Heart left ventricle (tissue), 16 donors: ENCODE results near the gene CHST2. TPM values are rescaled to one million over a fixed set of nuclear protein-coding genes. Genes with fewer than 3 reads are reported as not detected.

ENCODE experiments used
- ATAC-seq, 4 donors: fragments of 200-7000 bp; cut with Tn5 transposase; one replicate each; pipeline ENCODE4 v1.9.1; 2020 to 2022; ENCODE audit warnings: moderate library complexity in 4 of 4, mild to moderate bottlenecking in 3 of 4, moderate number of reproducible peaks in 1 of 4
- DNase-seq, 5 donors: peaks; one replicate each; pipeline ENCODE4 v3.0.0-alpha.2; 2020
- H3K27ac ChIP-seq, 12 donors: fragments of 200-600 bp; sonication (generic) in 4 of 12; one replicate each; pipeline versions ENCODE4 v1.5.0 to v1.8.0; 2016 to 2022; ENCODE audit warnings: mild to moderate bottlenecking in 2 of 12
- H3K27me3 ChIP-seq, 9 donors: fragments of 200-600 bp; sonication (generic) in 2 of 9; one replicate each; pipeline versions ENCODE4 v1.5.1 to v1.8.0; 2016 to 2022; ENCODE audit warnings: mild to moderate bottlenecking in 3 of 9
- H3K36me3 ChIP-seq, 9 donors: fragments of 200-600 bp; sonication (generic) in 2 of 9; one replicate each; pipeline versions ENCODE4 v1.5.0 to v1.8.0; 2018 to 2022; ENCODE audit warnings: mild to moderate bottlenecking in 2 of 9
- H3K4me1 ChIP-seq, 12 donors: fragments of 200-600 bp; sonication (generic) in 4 of 12; one replicate each; pipeline versions ENCODE4 v1.5.0 to v1.8.0; 2016 to 2022; ENCODE audit warnings: mild to moderate bottlenecking in 3 of 12
- H3K4me3 ChIP-seq, 12 donors: fragments of 200-600 bp; sonication (generic) in 4 of 12; one replicate each; pipeline versions ENCODE4 v1.5.0 to v1.8.0; 2017 to 2022; ENCODE audit warnings: mild to moderate bottlenecking in 9 of 12, moderate library complexity in 4 of 12
- H3K9me3 ChIP-seq, 12 donors: fragments of 200-600 bp; sonication (generic) in 4 of 12; one replicate each; pipeline versions ENCODE4 v1.5.0 to v1.8.0; 2016 to 2022; ENCODE audit warnings: mild to moderate bottlenecking in 1 of 12
- POLR2A ChIP-seq, 2 donors: fragments of 450-650 bp; IDR thresholded peaks; one replicate each; pipeline ENCODE4 v1.6.1; 2017; ENCODE audit warnings: antibody characterized with exemption in 2 of 2, mild to moderate bottlenecking in 2 of 2, moderate library complexity in 2 of 2
- WGBS, 4 donors: extraction: QIAGEN DNeasy Blood & Tissue Kit in 2 of 4; methylation state at CpG; one replicate each; pipeline versions ENCODE4 v1.1.5 to v1.1.7; 2013 to 2018; 5-methylcytosine and 5-hydroxymethylcytosine counted together
- intact Hi-C, 10 donors: fragments of 100-400 bp; cut with DNase I; formaldehyde crosslinking; loops; one replicate each; pipeline versions ENCODE4 v1.11.1 to v1.14.2; 2022
- polyA plus RNA-seq, 2 donors: library from polyadenylated mRNA; stranded (reverse); fragments of 200-250 nt; gene quantifications; one replicate each; pipeline ENCODE4 v1.2.3, GENCODE V29; 2013
- total RNA-seq, 9 donors: library from RNA; depleted of rRNA in 2 of 9; stranded (reverse); fragments of >200 nt in 2 of 9; fragmentation: NEBNext Ultra II Directional in 3 of 9; extraction: Animal tissue kit (Norgen Biotek cat#: 25700) in 3 of 9; gene quantifications; one replicate each; pipeline versions ENCODE4 v1.1.0 to v1.2.4, GENCODE V29; 2016 to 2023
- TF ChIP-seq, protein P1 (sequence below), 12 donors: fragments of 200-600 bp; sonication (generic) in 4 of 12; IDR thresholded peaks; one replicate each; pipeline versions ENCODE4 v1.5.0 to v1.8.0; 2018 to 2022; ENCODE audit warnings: antibody characterized with exemption in 12 of 12, mild to moderate bottlenecking in 5 of 12
- donor health status: ischemic (EF 13 %, LVEDD 7.1; RV severe dilation, severe dysfunction).
- donor health status: healthy with polysubstance abuse.
- donor health status: DM: no; HTN: yes; CAD: no.
- donor health status: DM: no; HTN: no; CAD: no.
- donor health status: ischemic (EF 25% LVEDD 6.9; RV normal size, moderate dysfunction).
- donor health status: ischemic (EF 25% LVEDD 5.7; RV mildly dilated, moderate dysfunction).
- donor health status: healthy.
- donor health status: DM: yes; HTN: yes; CAD: no.
- donor health status: ischemic (EF 35%, LVEDD 5.7; RV mildly dilated, moderate dysfunction).
- donor health status: nonischemic (EF 11% LVEDD 7.7; RV severe dilation, severe dysfunction).
- donor health status: DM: yes; HTN: yes; CAD: no.
- donor health status: PGD.
- donor health status: ischemic (EF 29% LVEDD 5.4; RV normal size, mild dysfunction).
- donor health status: nonischemic (EF 23%, LVEDD 6.1; RV moderate dilation, normal function).

The CHST2 gene
- total and polyA plus RNA-seq, 11 donors: 0.84 to 8.7 (median 2.4) TPM

DNA sequence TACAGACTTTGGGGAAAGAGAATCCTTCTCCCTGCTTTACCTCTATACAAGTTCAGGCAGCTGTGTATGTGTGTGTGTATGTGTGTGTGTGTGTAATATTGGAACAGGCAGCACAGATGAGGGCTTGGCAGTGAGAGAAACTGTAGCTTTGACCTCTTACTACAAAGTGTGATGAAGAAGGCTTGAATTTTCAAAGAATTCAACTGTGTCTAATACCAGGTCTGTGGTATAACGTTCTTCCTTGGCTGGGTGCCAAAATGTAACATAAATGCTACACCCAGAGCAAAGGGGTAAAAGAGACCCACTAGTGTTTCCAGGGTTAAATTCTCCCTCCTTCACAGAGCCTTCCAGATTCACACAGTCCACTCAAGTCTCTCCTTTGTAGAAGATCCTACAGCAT is 51.1 kb downstream of the CHST2 start:
- intact Hi-C loops: no loop called here
- Histone ChIP-seq H3K27me3 (no peaks in the 10 kb centered on the region), H3K36me3 (no peaks in the 10 kb centered on the region), H3K4me1 (peaks cover 0 to 56% (median 0%) of the 10 kb centered on the region in 12 donors), H3K4me3 (no peak overlapping the region), H3K9me3 (peaks cover 0 to 16% (median 3%) of the 10 kb centered on the region in 12 donors), H3K27ac (peak overlapping the region in 11 of 12 donors; percentile 29 to 81 (median 54))
- no peak for TF ChIP-seq POLR2A (IDR thresholded peaks at IDR 0.05)
- TF ChIP-seq, protein P1, sequence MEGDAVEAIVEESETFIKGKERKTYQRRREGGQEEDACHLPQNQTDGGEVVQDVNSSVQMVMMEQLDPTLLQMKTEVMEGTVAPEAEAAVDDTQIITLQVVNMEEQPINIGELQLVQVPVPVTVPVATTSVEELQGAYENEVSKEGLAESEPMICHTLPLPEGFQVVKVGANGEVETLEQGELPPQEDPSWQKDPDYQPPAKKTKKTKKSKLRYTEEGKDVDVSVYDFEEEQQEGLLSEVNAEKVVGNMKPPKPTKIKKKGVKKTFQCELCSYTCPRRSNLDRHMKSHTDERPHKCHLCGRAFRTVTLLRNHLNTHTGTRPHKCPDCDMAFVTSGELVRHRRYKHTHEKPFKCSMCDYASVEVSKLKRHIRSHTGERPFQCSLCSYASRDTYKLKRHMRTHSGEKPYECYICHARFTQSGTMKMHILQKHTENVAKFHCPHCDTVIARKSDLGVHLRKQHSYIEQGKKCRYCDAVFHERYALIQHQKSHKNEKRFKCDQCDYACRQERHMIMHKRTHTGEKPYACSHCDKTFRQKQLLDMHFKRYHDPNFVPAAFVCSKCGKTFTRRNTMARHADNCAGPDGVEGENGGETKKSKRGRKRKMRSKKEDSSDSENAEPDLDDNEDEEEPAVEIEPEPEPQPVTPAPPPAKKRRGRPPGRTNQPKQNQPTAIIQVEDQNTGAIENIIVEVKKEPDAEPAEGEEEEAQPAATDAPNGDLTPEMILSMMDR (IDR thresholded peaks at IDR 0.05): no peak
- 0 to 18% (median 1%) methylated on average over 1 of the region's 1 CpG for WGBS, 4 donors
- ATAC-seq (peak in 1 of 4 donors; percentile 39), DNase-seq (no peak)

DNA sequence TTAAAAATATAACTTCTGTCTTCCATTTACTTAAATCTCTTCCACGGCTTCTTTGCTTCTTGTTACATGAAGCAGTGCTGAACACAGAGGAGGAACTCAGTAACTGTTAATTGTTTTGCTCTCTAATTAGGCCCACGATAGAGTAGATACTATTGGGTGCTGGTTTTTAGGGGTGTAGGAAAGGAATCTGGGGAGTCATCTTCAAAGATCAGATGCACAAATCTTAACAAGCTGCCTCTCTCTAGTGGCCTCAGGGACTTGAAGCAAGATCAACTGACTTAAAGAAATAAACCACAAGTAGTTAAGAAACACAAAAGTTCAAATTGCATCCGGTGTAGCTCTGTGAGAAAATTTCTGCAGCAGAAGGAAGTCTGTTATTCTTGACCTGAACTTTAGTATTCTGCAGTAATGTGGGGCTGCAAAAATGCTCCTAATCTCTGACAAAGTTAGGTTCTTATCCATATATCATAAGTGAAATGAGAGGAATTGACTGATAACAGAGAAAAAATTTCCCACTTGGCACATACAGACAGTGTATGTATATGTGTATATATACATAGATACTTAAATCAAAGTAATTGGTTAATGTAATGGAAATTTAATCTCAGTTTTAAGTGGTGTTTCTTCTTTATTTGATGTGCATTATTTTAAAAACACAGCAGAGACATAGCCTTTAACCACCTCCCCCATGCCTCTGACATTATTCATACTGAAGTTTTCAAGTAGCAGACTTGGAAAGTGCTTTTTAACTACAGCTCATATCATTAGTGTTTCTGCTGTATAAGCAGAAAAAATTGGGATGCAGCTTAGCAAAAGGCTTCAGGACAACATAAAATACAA is 51.8 kb downstream of the CHST2 start:
- ATAC-seq (peak; percentile 22 to 68 (median 37)), DNase-seq (no peak)
- 47 to 57% (median 51%) methylated on average over 3 of the region's 3 CpGs for WGBS, 4 donors
- H3K27ac ChIP-seq: peak overlapping the region in 11 of 12 donors; percentile 29 to 81 (median 54)
- no peak overlapping the region for H3K4me3 ChIP-seq
- no peaks in the 10 kb centered on the region for H3K27me3 ChIP-seq
- H3K9me3 ChIP-seq: peaks cover 0 to 16% (median 3%) of the 10 kb centered on the region in 12 donors
- TF ChIP-seq, protein P1 (IDR thresholded peaks at IDR 0.05): no peak
- TF ChIP-seq POLR2A (IDR thresholded peaks at IDR 0.05): no peak
- no peaks in the 10 kb centered on the region for H3K36me3 ChIP-seq
- intact Hi-C loops: no loop called here
- peaks cover 0 to 50% (median 0%) of the 10 kb centered on the region in 12 donors for H3K4me1 ChIP-seq

DNA sequence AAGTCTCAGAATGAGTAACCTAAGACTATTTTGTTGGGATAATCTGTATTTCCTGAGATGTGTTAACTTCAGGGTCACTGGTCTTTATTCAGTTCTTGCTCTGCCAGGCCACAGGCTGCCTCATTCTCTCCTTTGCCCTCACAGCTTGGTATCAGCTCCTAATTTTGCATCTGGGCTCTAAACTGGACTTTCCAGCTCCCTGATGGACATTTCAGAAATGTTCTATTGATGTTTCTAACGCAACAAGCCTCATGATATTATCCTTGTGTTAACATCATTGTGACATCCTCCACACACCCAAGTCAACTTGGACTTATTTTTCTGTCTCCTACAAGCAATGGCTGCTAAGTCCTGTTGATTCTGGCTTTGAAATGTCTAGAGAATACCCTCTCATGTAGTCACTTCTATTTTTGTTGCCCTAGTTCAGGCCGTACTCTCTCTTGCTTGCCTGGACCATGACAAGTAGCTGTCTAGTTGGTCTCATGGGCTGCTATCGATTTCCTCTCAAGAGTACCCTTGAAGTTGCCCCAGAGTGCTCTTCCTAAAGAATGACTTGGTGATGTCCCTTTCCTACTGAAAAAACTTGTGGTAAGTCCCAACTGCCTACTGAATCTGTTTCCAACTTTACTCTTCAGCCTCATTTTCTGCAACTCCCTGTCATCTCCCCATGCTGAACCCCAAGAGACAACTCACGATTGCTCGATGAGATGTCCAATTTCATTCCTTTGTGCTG is 52.7 kb downstream of the CHST2 start:
- peak overlapping the region in 9 of 12 donors; percentile 5 to 81 (median 47) for H3K27ac ChIP-seq

More for the DNA sequence above, 52.7 kb downstream of the CHST2 start:
- ATAC-seq (no peak), DNase-seq (no peak)
- intact Hi-C loops: no loop called here
- Histone ChIP-seq H3K36me3 (no peaks in the 10 kb centered on the region), H3K4me1 (peaks cover 0 to 47% (median 0%) of the 10 kb centered on the region in 12 donors), H3K9me3 (peaks cover 0 to 16% (median 3%) of the 10 kb centered on the region in 12 donors), H3K27me3 (no peaks in the 10 kb centered on the region), H3K4me3 (no peak overlapping the region)
- 77 to 82% (median 79%) methylated on average over 5 of the region's 5 CpGs for WGBS, 4 donors
- TF ChIP-seq, protein P1 (IDR thresholded peaks at IDR 0.05): no peak
- no peak for TF ChIP-seq POLR2A (IDR thresholded peaks at IDR 0.05)
